Activated CD8-positive, alpha-beta T cell treated with anti-CD3 and anti-CD28 coated beads for 36 hours (primary cell): ENCODE results near the gene EXTL1. TPM values are rescaled to one million over a fixed set of nuclear protein-coding genes. Genes with fewer than 3 reads are reported as not detected.

Experiments
- ATAC-seq: fragments of 200-7000 bp; cut with Tn5 transposase; one replicate; pipeline ENCODE4 v1.10.0; 2021; ENCODE audit warnings: mild to moderate bottlenecking, moderate library complexity
- CTCF ChIA-PET: fragments of 350-600 bp; sonication (Branson Sonifier 250); formaldehyde crosslinking; loops from one replicate; lab custom pipeline; 2021; ENCODE audit warnings: antibody characterized with exemption; lab: Charles Lee
- POLR2A ChIA-PET: fragments of 350-600 bp; sonication (Branson Sonifier 250); formaldehyde crosslinking; loops from one replicate; lab custom pipeline; 2021; ENCODE audit warnings: antibody characterized with exemption; lab: Charles Lee
- DNase-seq: peaks from one replicate; pipeline ENCODE4 v3.0.0-alpha.2; 2020
- H3K27ac Mint-ChIP-seq: one replicate; pipeline ENCODE4 v1.8.0; 2021; ENCODE audit warnings: mild to moderate bottlenecking, mixed read lengths
- H3K27me3 Mint-ChIP-seq: one replicate; pipeline ENCODE4 v1.8.0; 2021; ENCODE audit warnings: mixed read lengths
- H3K36me3 Mint-ChIP-seq: one replicate; pipeline ENCODE4 v1.8.0; 2021; ENCODE audit warnings: low read depth, mixed read lengths
- H3K4me1 Mint-ChIP-seq: one replicate; pipeline ENCODE4 v1.8.0; 2021; ENCODE audit warnings: low read depth, mixed read lengths
- H3K4me3 Mint-ChIP-seq: one replicate; pipeline ENCODE4 v1.8.0; 2021; ENCODE audit warnings: mild to moderate bottlenecking, moderate library complexity, mixed read lengths
- H3K9me3 Mint-ChIP-seq: one replicate; pipeline ENCODE4 v1.8.0; 2021; ENCODE audit warnings: mixed read lengths
- intact Hi-C: fragments of 100-400 bp; cut with micrococcal nuclease; formaldehyde crosslinking; loops from one replicate; pipeline ENCODE4 v1.10.0; 2022
- total RNA-seq, 2 experiments: library from RNA; stranded (reverse); gene quantifications; one replicate each; pipeline ENCODE4 v1.2.3, GENCODE V29; 2021
- TF ChIP-seq, protein P1 (sequence below): fragments of 200-600 bp; IDR thresholded peaks from one replicate; pipeline ENCODE4 v1.8.0; 2022; ENCODE audit warnings: antibody characterized with exemption, mild to moderate bottlenecking

EXTL1 gene
- total RNA-seq, 2 experiments from 2014 or later = not detected

DNA sequence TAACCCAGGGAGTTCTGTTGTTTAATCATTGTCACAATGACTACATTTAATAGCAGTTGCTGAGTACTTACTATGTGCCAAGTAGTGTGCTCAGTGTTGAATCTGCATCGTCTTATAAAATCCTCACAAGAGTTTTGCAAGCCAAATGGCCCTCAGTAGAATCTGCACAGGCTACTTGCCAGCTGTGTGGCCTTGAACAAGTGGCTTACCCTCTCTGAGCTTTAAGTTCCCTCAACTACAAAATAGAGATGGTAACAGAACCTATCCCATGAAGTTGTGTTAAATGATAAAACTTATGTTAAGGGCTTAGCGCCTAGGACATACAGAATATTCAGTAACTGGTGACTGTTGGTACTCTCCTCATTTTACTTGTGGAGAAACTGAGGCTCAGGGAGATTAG lies 33.5 kb downstream of the EXTL1 start:
- Mint-ChIP-seq H3K9me3 (no peaks in the 10 kb centered on the region), H3K36me3 (no peaks in the 10 kb centered on the region), H3K4me3 (no peak overlapping the region), H3K27me3 (peaks cover 36% of the 10 kb centered on the region), H3K27ac (no peak overlapping the region), H3K4me1 (peaks cover 2% of the 10 kb centered on the region)
- ChIA-PET CTCF (interaction anchor here (1.3 to 3.6 kb wide), 3 partner anchors 10 to 362 kb away, joined by 4 to 12 read pairs (median 4); partner anchors contain the start of gene SLC30A2), POLR2A (interaction anchor here (0.9 to 1.0 kb wide), 2 partner anchors 14 to 20 kb away, joined by 3 read pairs; no protein-coding TSS in a partner anchor)
- TF ChIP-seq, protein P1, sequence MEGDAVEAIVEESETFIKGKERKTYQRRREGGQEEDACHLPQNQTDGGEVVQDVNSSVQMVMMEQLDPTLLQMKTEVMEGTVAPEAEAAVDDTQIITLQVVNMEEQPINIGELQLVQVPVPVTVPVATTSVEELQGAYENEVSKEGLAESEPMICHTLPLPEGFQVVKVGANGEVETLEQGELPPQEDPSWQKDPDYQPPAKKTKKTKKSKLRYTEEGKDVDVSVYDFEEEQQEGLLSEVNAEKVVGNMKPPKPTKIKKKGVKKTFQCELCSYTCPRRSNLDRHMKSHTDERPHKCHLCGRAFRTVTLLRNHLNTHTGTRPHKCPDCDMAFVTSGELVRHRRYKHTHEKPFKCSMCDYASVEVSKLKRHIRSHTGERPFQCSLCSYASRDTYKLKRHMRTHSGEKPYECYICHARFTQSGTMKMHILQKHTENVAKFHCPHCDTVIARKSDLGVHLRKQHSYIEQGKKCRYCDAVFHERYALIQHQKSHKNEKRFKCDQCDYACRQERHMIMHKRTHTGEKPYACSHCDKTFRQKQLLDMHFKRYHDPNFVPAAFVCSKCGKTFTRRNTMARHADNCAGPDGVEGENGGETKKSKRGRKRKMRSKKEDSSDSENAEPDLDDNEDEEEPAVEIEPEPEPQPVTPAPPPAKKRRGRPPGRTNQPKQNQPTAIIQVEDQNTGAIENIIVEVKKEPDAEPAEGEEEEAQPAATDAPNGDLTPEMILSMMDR = no peak
- intact Hi-C loops = no loop called here
- DNase-seq (no peak), ATAC-seq (no peak)

DNA sequence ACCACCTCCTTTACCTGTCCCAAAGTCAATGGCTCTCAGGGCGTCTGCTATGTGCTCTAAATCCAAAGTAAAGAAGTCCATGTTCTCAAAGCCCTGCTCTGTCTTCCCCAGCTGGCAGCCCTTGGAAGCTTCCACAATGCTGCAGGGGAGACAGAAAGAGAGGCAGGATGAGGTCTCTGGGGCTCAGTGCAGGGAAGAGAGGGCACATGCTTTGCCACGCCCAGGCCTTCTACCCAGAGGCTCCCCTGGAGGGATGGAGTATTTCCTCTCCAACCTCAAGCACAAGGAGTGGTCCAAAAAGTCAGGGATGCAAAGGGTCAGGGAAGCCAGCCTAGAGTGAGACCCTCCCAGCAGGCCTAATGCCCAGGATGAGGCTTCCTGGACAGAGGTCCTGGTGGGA lies 35.6 kb downstream of the EXTL1 start:
- ChIA-PET POLR2A (no interaction called here), CTCF (interaction anchor here (1.0 to 2.0 kb wide), 3 partner anchors 27 to 307 kb away, joined by 3 to 5 read pairs (median 3); no protein-coding TSS in a partner anchor)
- no peaks in the 10 kb centered on the region for H3K9me3 Mint-ChIP-seq
- peaks cover 25% of the 10 kb centered on the region for H3K27me3 Mint-ChIP-seq
- H3K36me3 Mint-ChIP-seq = no peaks in the 10 kb centered on the region
- H3K4me3 Mint-ChIP-seq = no peak overlapping the region
- no peak overlapping the region for H3K27ac Mint-ChIP-seq
- ATAC-seq = no peak
- no peak for DNase-seq
- H3K4me1 Mint-ChIP-seq = peaks cover 2% of the 10 kb centered on the region
- TF ChIP-seq, protein P1 = no peak
- intact Hi-C loops = no loop called here

DNA sequence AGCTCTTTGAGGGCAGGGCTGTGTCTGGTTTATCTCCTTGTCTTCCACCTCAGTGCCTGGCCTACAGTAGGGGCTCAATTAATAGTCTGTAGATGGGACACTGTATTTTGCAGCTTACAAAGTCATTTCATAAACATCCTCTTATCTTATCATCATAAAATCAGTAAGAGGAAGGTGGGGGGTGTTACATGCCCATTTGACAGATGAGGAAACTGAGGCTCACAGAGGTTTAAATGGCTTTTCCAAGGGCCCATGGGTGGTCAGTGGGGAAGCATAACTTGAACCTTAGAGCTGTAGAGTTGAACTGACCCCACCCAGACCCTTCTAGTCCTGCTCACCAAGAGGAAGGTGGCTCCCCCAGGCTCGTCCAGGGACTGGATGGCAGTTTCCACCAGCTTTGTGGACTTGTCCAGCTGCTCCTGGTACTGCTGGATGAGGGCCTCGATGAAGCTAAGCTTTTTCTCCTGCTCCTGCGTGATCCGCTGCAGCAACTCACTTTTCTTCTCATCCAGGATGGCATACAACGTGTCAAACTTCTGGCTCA lies 36.5 kb downstream of the EXTL1 start:
- TF ChIP-seq, protein P1 = no peak
- ChIA-PET CTCF (interaction anchor here (0.8 to 2.0 kb wide), 6 partner anchors 22 to 359 kb away, joined by 3 to 6 read pairs (median 3); no protein-coding TSS in a partner anchor), POLR2A (no interaction called here)
- no peak overlapping the region for H3K4me3 Mint-ChIP-seq
- peaks cover 25% of the 10 kb centered on the region for H3K27me3 Mint-ChIP-seq
- DNase-seq = no peak
- no peak for ATAC-seq
- H3K9me3 Mint-ChIP-seq = no peaks in the 10 kb centered on the region
- H3K36me3 Mint-ChIP-seq = no peaks in the 10 kb centered on the region
- intact Hi-C loops = no loop called here
- H3K27ac Mint-ChIP-seq = no peak overlapping the region
- H3K4me1 Mint-ChIP-seq = peaks cover 2% of the 10 kb centered on the region

DNA sequence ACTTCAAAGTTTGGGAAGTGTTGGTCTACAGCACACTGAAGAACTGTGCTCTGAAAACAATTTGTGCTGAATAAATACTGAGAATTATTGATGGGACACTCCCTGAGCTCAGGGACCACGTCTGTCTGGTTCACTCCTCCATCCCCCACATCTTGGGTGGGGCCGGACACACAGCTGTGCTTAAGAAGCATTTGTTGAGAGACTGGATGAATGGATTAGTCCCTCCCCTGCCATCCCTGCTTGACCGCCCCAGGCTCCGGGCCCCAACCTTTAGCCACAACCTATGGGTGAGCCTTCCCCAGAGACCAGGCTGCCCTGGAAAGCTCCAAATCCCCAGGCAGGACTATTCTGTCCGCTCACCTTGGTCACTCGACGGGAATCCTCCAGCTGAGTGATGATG lies 38.3 kb downstream of the EXTL1 start:
- H3K36me3 Mint-ChIP-seq = no peaks in the 10 kb centered on the region
- ChIA-PET POLR2A (interaction anchor here (1.5 kb wide), 1 partner anchor 42 kb away, joined by 3 read pairs; no protein-coding TSS in a partner anchor), CTCF (interaction anchor here (1.3 to 1.4 kb wide), 2 partner anchors 23 to 85 kb away, joined by 3 to 5 read pairs; no protein-coding TSS in a partner anchor)
- H3K27me3 Mint-ChIP-seq = peaks cover 14% of the 10 kb centered on the region
- peaks cover 2% of the 10 kb centered on the region for H3K4me1 Mint-ChIP-seq
- H3K27ac Mint-ChIP-seq = no peak overlapping the region
- DNase-seq (no peak), ATAC-seq (no peak)
- H3K9me3 Mint-ChIP-seq = no peaks in the 10 kb centered on the region
- intact Hi-C loops = no loop called here
- TF ChIP-seq, protein P1 = no peak
- no peak overlapping the region for H3K4me3 Mint-ChIP-seq

DNA sequence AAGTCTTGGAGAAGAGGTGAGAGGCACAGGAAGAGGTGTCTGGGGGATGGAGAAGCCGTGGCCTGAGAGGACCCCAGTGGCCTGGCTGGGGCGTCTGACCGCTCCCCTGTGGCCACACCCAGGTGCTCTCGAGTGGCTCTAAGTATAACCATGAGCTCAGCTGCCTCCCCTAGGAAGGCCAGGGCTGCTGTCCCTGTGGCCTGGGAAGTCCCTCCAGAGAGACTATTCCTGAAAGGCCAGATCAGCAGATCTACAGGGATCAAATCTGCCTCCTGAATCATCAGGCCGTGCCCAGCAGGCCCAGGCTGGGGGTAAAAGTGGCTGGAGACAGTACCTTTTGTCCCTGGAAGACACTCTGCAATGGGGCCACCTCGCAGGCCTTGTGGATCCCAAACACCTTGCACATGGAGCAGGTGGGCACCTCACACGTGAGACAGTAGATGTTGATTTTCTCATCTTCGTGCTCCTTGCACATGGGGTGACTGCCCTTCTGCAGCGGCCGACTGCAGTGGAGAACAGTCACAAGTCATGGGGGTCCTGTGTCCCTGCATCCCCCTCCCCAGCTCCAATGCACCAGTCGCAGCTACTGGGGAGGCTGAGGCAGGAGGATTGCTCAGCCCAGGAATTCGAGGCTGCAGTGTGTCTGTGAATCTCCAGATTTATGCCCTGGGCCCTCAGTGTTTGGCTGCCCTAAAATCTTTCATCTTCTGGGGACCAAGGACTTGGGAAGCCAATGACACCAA lies 39.4 kb downstream of the EXTL1 start:
- Mint-ChIP-seq H3K4me1 (peaks cover under 1% of the 10 kb centered on the region), H3K27ac (no peak overlapping the region), H3K4me3 (no peak overlapping the region), H3K27me3 (peaks cover 8% of the 10 kb centered on the region), H3K36me3 (no peaks in the 10 kb centered on the region), H3K9me3 (no peaks in the 10 kb centered on the region)
- TF ChIP-seq, protein P1 = no peak
- ChIA-PET CTCF (interaction anchor here (1.4 to 1.9 kb wide), 2 partner anchors 26 to 84 kb away, joined by 3 to 4 read pairs; no protein-coding TSS in a partner anchor), POLR2A (no interaction called here)
- intact Hi-C loops = no loop called here
- ATAC-seq (no peak), DNase-seq (no peak)
